CD14-positive monocyte (primary cell): Measurements from ENCODE around the gene MRPL42. TPM values are rescaled to one million over a fixed set of nuclear protein-coding genes. Genes with fewer than 3 reads are reported as not detected.

Source experiments
- DNase-seq, 3 donors: peaks; one replicate each; pipeline ENCODE4 v3.0.0-alpha.2; 2011 to 2022
- H2AFZ ChIP-seq: 2 replicates; pipeline ENCODE4 v1.6.0; 2012; ENCODE audit warnings: mild to moderate bottlenecking, low read depth, low read length, inconsistent platforms; ENCODE audit not compliant: insufficient read depth, poor library complexity, severe bottlenecking
- H3K27ac ChIP-seq, 2 donors: 1 replicate in 1 of 2; 2 replicates in 1 of 2; pipeline ENCODE4 v1.5.1; 2012 to 2013; ENCODE audit warnings: low read length in 2 of 2, control low read depth in 1 of 2, inconsistent platforms in 1 of 2, low read depth in 1 of 2, mild to moderate bottlenecking in 1 of 2
- H3K27me3 ChIP-seq, 2 donors: one replicate each; pipeline versions ENCODE4 v1.6.0 to v1.6.1; 2011 to 2013; ENCODE audit warnings: low read length in 2 of 2; ENCODE audit not compliant: control insufficient read depth in 2 of 2, insufficient read depth in 2 of 2
- H3K36me3 ChIP-seq, 2 donors: replicated peaks in 1 of 2; 1 replicate in 1 of 2; 2 replicates in 1 of 2; pipeline versions ENCODE4 v1.5.1 to v1.6.1; 2012 to 2013; ENCODE audit warnings: low read length in 2 of 2, control low read depth in 1 of 2, inconsistent platforms in 1 of 2, mild to moderate bottlenecking in 1 of 2; ENCODE audit not compliant: insufficient read depth in 2 of 2, control insufficient read depth in 1 of 2
- H3K4me1 ChIP-seq, 2 donors: 1 replicate in 1 of 2; 2 replicates in 1 of 2; pipeline versions ENCODE4 v1.5.1 to v1.6.1; 2012 to 2013; ENCODE audit warnings: low read length in 2 of 2, control low read depth in 1 of 2, inconsistent platforms in 1 of 2, mild to moderate bottlenecking in 1 of 2, moderate library complexity in 1 of 2; ENCODE audit not compliant: insufficient read depth in 2 of 2, control insufficient read depth in 1 of 2
- H3K4me2 ChIP-seq: replicated peaks from 2 replicates; pipeline ENCODE3; 2012; ENCODE audit warnings: low read length, moderate library complexity, mild to moderate bottlenecking; ENCODE audit not compliant: poor library complexity, severe bottlenecking; ENCODE audit errors: extremely low read depth
- H3K4me3 ChIP-seq, 3 experiments: fragments of 200-600 bp in 1 of 3; sonication (generic) in 1 of 3; replicated peaks in 1 of 3; 1 replicate in 2 of 3; 2 replicates in 1 of 3; pipeline ENCODE4 v1.5.1; 2011 to 2013; ENCODE audit warnings: low read length in 3 of 3, mild to moderate bottlenecking in 3 of 3, control low read depth in 2 of 3, low read depth in 2 of 3, inconsistent platforms in 1 of 3, moderate library complexity in 1 of 3
- H3K79me2 ChIP-seq: 2 replicates; pipeline ENCODE4 v1.6.0; 2012; ENCODE audit warnings: mild to moderate bottlenecking, control low read depth, inconsistent platforms, low read length, moderate library complexity; ENCODE audit not compliant: insufficient read depth
- H3K9ac ChIP-seq: 2 replicates; pipeline ENCODE4 v1.6.0; 2017; ENCODE audit warnings: low read length, mild to moderate bottlenecking; ENCODE audit not compliant: insufficient read depth, poor library complexity, severe bottlenecking
- H3K9me3 ChIP-seq, 2 donors: replicated peaks in 1 of 2; 1 replicate in 1 of 2; 2 replicates in 1 of 2; pipeline versions ENCODE4 v1.5.1 to v1.6.1; 2012 to 2013; ENCODE audit warnings: low read length in 2 of 2, control low read depth in 1 of 2; ENCODE audit not compliant: control insufficient read depth in 1 of 2, insufficient read depth in 1 of 2
- H4K20me1 ChIP-seq: 2 replicates; pipeline ENCODE4 v1.6.0; 2012; ENCODE audit warnings: mild to moderate bottlenecking, low read length, control low read depth, moderate library complexity; ENCODE audit not compliant: insufficient read depth
- H3K27ac Mint-ChIP-seq, 7 donors: one replicate each; pipeline ENCODE4 v1.8.0; 2020; ENCODE audit warnings: mild to moderate bottlenecking in 7 of 7, mixed read lengths in 7 of 7, moderate library complexity in 6 of 7, inconsistent platforms in 2 of 7
- H3K27me3 Mint-ChIP-seq, 3 donors: one replicate each; pipeline ENCODE4 v1.8.0; 2021 to 2022; ENCODE audit warnings: low read depth in 3 of 3, mild to moderate bottlenecking in 3 of 3, mixed read lengths in 3 of 3, moderate library complexity in 3 of 3, inconsistent platforms in 1 of 3
- H3K36me3 Mint-ChIP-seq, 2 donors: one replicate each; pipeline ENCODE4 v1.8.0; 2020; ENCODE audit warnings: mixed read lengths in 2 of 2, inconsistent platforms in 1 of 2, mild to moderate bottlenecking in 1 of 2
- H3K4me1 Mint-ChIP-seq: one replicate; pipeline ENCODE4 v1.8.0; 2020; ENCODE audit warnings: mild to moderate bottlenecking, mixed read lengths
- H3K4me3 Mint-ChIP-seq, 2 donors: one replicate each; pipeline ENCODE4 v1.8.0; 2020; ENCODE audit warnings: mild to moderate bottlenecking in 2 of 2, mixed read lengths in 2 of 2, moderate library complexity in 1 of 2
- H3K9me3 Mint-ChIP-seq, 7 donors: one replicate each; pipeline ENCODE4 v1.8.0; 2020 to 2022; ENCODE audit warnings: mixed read lengths in 7 of 7, mild to moderate bottlenecking in 6 of 7, moderate library complexity in 6 of 7, inconsistent platforms in 2 of 7
- WGBS: methylation state at CpG from one replicate; pipeline ENCODE4 v1.1.5; 2013; ENCODE audit warnings: missing lambda C conversion rate; ENCODE audit not compliant: insufficient coverage; 5-methylcytosine and 5-hydroxymethylcytosine counted together
- intact Hi-C, 2 donors: fragments of 100-400 bp; cut with micrococcal nuclease; formaldehyde crosslinking; loops; one replicate each; pipeline versions ENCODE4 v1.15.0 to v1.15.1; 2023
- polyA plus RNA-seq, 3 donors: library from polyadenylated mRNA; depleted of rRNA in 1 of 3; unstranded in 2 of 3; stranded (reverse) in 1 of 3; fragments of 300-500 nt in 2 of 3; fragments of >200 nt in 1 of 3; fragmentation: Illumina TruSeq in 2 of 3; gene quantifications; 1 replicate in 2 of 3; 2 replicates in 1 of 3; pipeline ENCODE4 v1.2.3, GENCODE V29; 2012 to 2021
- TF ChIP-seq, protein P1 (sequence below): fragments of 200-600 bp; IDR thresholded peaks from one replicate; pipeline ENCODE4 v1.8.0; 2022; ENCODE audit warnings: antibody characterized with exemption, mild to moderate bottlenecking

Gene MRPL42
- polyA plus RNA-seq, 3 donors, result 15.7 to 68.3 (median 62.8) TPM

DNA sequence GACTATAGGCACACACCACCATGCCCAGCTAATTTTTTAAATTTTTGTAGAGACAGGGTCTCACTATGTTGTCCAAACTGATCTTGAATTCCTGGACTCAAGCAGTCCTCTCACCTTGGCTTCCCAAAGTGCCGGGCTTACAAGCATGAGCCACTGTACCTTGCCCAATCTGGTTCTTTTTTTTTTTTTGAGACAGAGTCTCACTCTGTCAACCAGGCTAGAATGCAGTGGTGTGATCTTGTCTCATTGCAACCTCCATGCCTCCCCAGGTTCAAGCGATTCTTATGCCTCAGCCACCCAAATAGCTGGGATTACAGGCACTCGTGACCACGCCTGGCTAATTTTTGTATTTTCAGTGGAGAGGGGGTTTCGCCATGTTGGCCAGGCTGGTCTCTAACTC lies 15.4 kb downstream of the MRPL42 start:
- no peak overlapping the region for H3K9ac ChIP-seq
- H3K27me3 ChIP-seq, result no peaks in the 10 kb centered on the region
- Mint-ChIP-seq H3K9me3 (peaks cover 0 to 2% (median 0%) of the 10 kb centered on the region in 7 donors), H3K4me1 (peaks cover 1% of the 10 kb centered on the region), H3K27ac (no peak overlapping the region), H3K36me3 (peaks cover 36 to 39% of the 10 kb centered on the region in 2 donors), H3K27me3 (peaks cover 0 to 2% (median 0%) of the 10 kb centered on the region in 3 donors), H3K4me3 (no peak overlapping the region)
- H3K4me1 ChIP-seq, result no peaks in the 10 kb centered on the region
- H3K4me3 ChIP-seq, result no peak overlapping the region
- H3K4me2 ChIP-seq, result no peak overlapping the region
- H3K27ac ChIP-seq, result no peak overlapping the region
- H3K36me3 ChIP-seq, result peaks cover 66 to 83% of the 10 kb centered on the region in 2 donors
- DNase-seq, result no peak
- no peak overlapping the region for H2AFZ ChIP-seq
- H4K20me1 ChIP-seq, result no peaks in the 10 kb centered on the region
- 83% methylated on average over 3 of the region's 5 CpGs for WGBS
- intact Hi-C loops, result no loop called here
- TF ChIP-seq, protein P1, sequence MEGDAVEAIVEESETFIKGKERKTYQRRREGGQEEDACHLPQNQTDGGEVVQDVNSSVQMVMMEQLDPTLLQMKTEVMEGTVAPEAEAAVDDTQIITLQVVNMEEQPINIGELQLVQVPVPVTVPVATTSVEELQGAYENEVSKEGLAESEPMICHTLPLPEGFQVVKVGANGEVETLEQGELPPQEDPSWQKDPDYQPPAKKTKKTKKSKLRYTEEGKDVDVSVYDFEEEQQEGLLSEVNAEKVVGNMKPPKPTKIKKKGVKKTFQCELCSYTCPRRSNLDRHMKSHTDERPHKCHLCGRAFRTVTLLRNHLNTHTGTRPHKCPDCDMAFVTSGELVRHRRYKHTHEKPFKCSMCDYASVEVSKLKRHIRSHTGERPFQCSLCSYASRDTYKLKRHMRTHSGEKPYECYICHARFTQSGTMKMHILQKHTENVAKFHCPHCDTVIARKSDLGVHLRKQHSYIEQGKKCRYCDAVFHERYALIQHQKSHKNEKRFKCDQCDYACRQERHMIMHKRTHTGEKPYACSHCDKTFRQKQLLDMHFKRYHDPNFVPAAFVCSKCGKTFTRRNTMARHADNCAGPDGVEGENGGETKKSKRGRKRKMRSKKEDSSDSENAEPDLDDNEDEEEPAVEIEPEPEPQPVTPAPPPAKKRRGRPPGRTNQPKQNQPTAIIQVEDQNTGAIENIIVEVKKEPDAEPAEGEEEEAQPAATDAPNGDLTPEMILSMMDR, result no peak
- H3K79me2 ChIP-seq, result no peaks in the 10 kb centered on the region
- H3K9me3 ChIP-seq, result no peaks in the 10 kb centered on the region

DNA sequence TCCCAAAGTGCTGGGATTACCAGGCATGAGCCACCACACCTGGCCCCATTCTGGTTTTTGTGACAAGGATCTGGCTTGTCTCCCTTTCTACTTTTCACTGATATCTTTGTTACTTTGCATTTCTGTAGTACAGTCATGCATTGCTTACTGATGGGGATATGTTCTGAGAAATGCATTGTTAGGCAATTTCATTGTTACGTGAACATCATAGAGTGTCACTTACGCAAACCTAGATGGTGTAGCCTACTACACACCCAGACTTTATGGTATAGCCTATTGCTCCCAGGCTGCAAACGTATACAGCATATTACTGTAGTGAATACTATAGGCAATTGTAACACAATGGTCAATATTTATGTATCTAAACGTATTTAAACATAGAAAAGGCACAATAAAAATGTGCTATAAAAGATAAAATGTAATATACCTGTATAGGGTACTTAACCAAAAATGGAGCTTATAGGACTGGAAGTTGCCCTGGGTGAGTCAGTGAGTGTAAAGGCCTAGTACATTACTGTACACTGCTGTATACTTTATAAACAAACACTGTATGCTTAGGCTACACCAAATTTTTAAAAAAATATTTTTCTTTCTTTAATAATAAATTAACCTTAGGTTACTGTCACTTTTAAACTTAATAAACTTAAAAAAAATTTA lies 16.0 kb downstream of the MRPL42 start:
- Histone ChIP-seq H3K4me3 (no peak overlapping the region), H4K20me1 (no peaks in the 10 kb centered on the region), H3K36me3 (peaks cover 68 to 83% of the 10 kb centered on the region in 2 donors), H3K9ac (no peak overlapping the region), H3K4me2 (no peak overlapping the region), H3K27me3 (no peaks in the 10 kb centered on the region), H3K27ac (no peak overlapping the region), H3K4me1 (no peaks in the 10 kb centered on the region), H3K79me2 (no peaks in the 10 kb centered on the region), H3K9me3 (no peaks in the 10 kb centered on the region), H2AFZ (no peak overlapping the region)
- H3K4me3 Mint-ChIP-seq, result no peak overlapping the region
- intact Hi-C loops, result no loop called here
- DNase-seq, result no peak
- H3K27me3 Mint-ChIP-seq, result peaks cover 0 to 2% (median 0%) of the 10 kb centered on the region in 3 donors
- peaks cover 1% of the 10 kb centered on the region for H3K4me1 Mint-ChIP-seq
- H3K9me3 Mint-ChIP-seq, result peaks cover 0 to 4% (median 0%) of the 10 kb centered on the region in 7 donors
- H3K36me3 Mint-ChIP-seq, result peaks cover 37 to 42% of the 10 kb centered on the region in 2 donors
- no CpG with 5 or more reads among the region's 4 CpGs for WGBS
- H3K27ac Mint-ChIP-seq, result no peak overlapping the region
- TF ChIP-seq, protein P1, result no peak
